HG02759 (cell line): Measurements from ENCODE around the gene FLYWCH1.
"Not testable (repeated sequence)": the region's sequence is repeated elsewhere in the genome, so short reads cannot be mapped to it uniquely, and the experiment has no call there.

Experiments used
- ATAC-seq: cut with Tn5 transposase; IDR thresholded peaks from one replicate; pipeline ENCODE4 v1.9.1; 2021; ENCODE audit warnings: mild to moderate bottlenecking, moderate library complexity; ENCODE audit not compliant: unreplicated experiment

Gene FLYWCH1

DNA sequence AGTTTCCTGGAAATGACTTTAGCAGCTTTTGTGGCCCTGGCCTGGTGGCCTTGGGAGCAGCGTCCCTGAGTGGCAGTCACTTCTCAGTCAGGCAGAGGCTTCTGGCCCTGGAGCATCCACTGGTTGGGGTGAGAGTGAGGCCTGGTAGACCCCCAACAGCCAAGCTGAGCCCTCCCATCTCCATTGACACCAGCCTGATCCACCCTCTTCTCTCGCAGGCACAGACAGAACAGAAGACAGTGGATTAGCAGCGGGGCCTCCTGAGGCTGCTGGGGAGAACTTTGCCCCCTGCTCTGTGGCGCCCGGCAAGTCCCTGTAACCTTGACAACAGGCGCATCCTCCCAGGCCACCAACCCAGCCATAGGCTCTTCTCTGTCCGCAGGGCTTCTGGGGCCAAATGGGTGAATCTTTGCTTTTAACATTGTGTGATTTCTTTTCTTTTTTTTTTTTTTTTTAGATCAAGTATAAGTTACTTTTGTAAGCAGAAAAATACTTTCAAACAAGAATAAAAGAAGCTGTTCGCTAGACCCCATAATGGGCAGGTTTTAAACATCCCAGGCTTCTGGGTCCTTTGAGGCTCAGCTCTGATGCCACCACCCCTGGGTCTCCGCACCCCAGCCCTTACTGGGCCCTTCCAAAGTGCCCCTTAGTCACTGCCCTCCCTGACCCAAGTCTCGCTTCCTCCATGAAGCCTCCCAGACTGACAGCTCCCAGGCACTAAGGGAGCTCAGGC is 12.7 kb upstream of the FLYWCH1 start:
- ATAC-seq = no peak

- ATAC-seq = no peak
Measured at GRCh38 chr16:2899564-2900072, 12.1 kb upstream of the FLYWCH1 start.

GRCh38 chr16:2900526-2901075 is 11.1 kb upstream of the FLYWCH1 start:
- ATAC-seq = no peak

DNA sequence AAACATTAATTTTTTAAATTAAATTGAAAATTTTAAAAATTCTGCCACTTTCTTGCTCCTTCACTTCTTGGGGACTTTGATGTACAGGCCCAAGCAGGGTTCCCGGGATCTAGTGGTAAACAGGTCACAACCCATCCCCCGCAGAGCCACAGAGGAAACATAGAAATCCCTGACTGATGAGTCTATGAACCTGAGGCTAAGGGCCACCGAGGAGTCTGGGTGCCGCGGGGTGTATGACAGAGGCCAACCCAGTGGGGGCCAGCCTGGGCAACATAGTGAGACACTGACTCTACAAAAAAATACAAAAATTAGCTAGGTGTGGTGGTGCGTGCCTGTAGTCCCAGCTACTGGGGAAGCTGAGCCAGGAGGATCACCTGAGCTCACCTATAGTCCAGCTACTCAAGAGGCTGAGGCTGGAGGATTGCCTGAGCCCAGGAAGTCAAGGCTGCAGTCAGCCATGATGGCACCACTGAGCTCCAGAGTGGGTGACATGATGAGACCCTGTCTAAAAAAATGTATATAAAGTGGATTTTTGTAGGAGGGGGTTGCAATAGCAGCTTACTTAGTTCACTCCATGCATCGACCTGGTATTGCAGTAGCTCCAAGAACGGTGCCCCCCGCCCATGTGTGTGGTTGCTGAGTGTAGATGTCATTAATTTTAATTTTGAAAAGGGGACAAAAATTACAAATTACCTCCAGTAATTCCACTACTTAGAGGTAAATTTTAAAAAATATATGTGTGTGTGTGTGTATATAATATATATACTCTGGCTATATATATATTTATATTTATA is 9.2 kb upstream of the FLYWCH1 start:
- ATAC-seq = no peak

- ATAC-seq = peak; percentile 61
Measured at GRCh38 chr16:2904100-2904921, 7.4 kb upstream of the FLYWCH1 start.

- peak; percentile 17 for ATAC-seq
Measured at GRCh38 chr16:2904922-2905240, 6.8 kb upstream of the FLYWCH1 start.

DNA sequence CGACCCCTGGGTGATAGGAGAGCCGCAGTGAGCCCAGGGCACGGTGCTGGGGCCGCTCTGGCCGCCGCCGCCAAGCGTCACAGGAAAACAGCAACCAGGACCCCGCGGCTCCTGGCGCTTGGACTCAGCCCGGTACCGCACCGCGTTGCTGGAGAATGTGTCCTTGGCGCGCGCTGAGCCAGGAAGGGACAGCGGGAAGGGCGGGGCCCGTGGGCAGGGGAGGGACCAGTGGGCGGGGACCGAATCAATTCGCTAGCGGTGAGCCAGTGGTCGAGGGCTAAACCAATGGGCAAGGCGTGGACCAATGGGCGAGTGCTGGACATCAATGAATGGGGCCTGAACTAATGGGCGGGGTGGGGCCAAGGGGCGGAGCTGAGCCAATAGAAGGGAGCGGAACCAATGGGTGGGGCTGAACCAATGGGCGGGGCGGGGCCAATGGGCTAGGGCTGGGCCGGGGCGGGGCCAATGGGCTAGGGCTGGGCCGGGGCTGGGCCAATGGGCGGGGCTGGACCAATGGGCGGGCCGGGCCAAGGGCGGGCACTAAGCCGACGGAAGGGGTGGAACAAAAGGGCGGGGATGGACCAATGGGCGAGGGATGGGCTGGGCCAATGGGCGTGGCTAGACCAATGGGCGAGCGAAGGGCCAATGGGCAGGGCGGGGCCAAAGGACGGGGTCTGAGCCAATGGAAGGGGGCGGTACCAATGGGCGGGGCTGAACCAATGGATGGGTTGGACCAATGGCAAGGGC is 6.3 kb upstream of the FLYWCH1 start:
- ATAC-seq = peak; percentile 74

DNA sequence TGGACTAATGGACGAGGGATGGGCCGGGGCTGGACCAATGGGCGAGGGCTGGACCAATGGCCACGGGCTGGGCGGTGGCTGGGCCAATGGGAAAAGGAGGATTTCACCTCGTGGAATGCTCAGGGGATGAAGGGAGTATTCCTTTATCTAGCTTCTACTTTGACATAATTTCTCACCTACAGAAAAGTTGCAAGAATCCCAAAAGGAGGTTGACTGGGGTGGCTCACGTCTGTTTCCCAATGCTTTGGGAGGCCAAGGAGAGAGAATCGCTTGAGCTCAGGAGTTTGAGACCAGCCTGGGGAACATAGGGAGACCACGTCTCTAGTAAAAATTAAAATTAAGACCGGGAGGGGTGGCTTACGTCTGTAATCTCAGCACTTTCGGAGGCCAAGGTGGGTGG is 5.7 kb upstream of the FLYWCH1 start:
- ATAC-seq = no peak

DNA sequence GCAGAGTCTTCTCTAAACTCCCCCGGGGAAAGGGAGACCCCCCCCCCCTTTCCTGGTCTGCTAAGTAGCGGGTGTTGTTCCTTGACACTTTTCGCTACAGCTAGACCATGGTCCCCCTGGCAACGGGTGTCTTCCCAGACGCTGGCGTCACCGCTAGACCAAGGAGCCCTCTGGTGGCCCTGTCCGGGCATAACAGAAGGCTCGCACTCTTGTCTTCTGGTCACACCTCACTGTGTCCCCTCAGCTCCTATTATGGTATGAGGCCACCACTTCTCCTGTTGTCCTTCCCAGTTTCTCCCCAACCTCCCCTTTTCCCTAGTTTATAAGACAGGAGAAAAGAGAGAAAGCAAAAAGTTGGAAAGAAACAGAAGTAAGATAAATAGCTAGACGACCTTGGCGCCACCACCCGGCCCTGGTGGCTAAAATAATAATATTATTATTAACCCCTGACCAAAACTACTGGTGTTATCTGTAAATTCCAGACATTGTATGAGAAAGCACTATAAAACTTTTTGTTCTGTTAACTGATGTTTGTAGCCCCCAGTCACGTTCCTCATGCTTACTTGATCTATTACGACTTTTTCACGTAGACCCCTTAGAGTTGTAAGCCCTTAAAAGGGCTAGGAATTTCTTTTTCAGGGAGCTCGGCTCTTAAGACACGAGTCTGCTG is 4.5 kb upstream of the FLYWCH1 start:
- ATAC-seq = not testable (repeated sequence)

GRCh38 chr16:2910441-2910969 is 1.2 kb upstream of the FLYWCH1 start:
- ATAC-seq = no peak

GRCh38 chr16:2912330-2913199 is 834 bp downstream of the FLYWCH1 start:
- ATAC-seq = peak; percentile 25

- no peak for ATAC-seq
Measured at GRCh38 chr16:2913603-2914002, 1.9 kb downstream of the FLYWCH1 start.

GRCh38 chr16:2914233-2914632 is 2.5 kb downstream of the FLYWCH1 start:
- no peak for ATAC-seq

DNA sequence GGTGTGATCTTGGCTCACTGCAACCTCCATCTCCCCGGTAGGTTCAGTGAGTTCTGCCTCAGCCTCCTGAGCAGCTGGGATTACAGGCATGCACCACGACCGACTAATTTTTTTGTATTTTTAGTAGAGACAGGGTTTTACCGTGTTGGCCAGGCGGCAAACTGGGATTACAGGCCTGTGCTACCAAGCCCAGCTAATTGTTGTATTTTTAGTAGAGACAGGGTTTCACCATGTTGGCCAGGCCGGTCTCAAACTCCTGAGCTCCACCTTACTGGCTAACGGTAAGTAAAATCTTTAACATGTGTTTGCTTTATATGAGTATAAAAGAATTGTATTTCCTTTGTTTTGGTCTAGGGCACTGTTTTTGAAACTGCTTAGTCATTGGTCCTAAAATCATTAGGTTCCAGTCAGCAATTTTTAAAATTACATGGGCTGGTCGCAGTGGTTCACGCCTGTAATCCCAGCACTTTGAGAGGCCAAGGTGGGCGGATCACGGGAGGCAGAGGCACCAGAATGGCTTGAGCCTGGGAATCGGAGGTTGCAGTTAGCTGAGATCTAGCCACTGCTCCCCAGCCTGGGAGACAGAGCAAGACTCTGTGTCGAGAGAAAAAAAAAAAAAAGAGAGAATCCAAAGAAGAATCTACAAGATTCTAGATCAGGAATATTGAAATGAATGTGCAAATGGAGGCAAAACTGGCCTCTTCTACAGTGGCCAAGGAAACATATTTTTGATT is 3.6 kb downstream of the FLYWCH1 start:
- no peak for ATAC-seq

DNA sequence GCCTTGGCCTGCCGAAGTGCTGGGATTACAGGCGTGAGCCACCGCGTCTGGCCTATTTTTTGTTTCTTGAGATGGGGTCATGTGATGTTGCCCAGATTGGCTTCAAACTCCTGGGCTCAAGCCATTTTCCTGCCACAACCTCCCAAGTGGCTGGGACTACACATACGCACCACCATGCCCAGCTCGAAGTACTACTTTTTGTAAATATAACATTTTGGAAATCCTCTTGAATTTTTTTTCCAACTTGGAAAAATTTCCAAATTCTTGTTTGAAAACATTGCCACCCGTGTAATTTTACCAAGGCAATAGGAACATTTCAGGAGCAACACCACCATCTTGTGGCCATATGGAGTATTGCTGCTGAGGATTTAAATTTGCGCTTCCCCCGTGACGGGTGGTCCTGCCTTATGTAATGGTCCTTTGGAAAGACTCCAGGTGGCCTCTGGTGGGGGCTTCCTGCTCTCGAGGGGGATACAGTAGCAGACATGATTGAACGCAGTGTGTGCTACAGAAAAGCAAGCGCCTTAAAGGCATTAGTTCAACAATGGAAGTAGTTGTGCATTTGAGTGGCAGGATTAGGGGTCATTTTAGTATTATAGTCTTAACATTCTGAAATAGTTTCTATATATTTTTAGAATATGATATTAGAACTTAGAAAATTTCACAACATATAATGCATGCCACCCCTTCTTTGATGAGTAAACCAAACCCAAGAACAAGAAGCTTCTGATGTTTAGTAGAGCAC is 8.0 kb downstream of the FLYWCH1 start:
- ATAC-seq = no peak

GRCh38 chr16:2923481-2923880 is 11.8 kb downstream of the FLYWCH1 start:
- no peak for ATAC-seq
